Neural cell (in vitro differentiated cells): ENCODE data around the gene YIPF2. TPM values are rescaled to one million over a fixed set of nuclear protein-coding genes. Genes with fewer than 3 reads are reported as not detected.

Experiments
- H2AFZ ChIP-seq: fragments of 200-600, 300-800 bp; sonication (generic), shearing (Covaris generic); 2 replicates; pipeline ENCODE4 v1.6.0; 2014; ENCODE audit warnings: low read depth, mild to moderate bottlenecking, antibody characterized with exemption, low read length, moderate library complexity
- H3F3A ChIP-seq: fragments of 200-600 bp; shearing (Covaris generic); 2 replicates; pipeline ENCODE4 v1.6.1; 2016; ENCODE audit warnings: mild to moderate bottlenecking, moderate library complexity, mixed read lengths, antibody characterized with exemption, low read length; ENCODE audit not compliant: insufficient read depth, poor library complexity, severe bottlenecking
- H3K27ac ChIP-seq: fragments of 200-600, 300-800 bp; sonication (generic), shearing (Covaris generic); 2 replicates; pipeline ENCODE4 v1.5.1; 2014; ENCODE audit warnings: mild to moderate bottlenecking, low read length, moderate library complexity
- H3K27me3 ChIP-seq: fragments of 300-800, 200-600 bp; sonication (generic), shearing (Covaris generic); 2 replicates; pipeline ENCODE4 v1.6.0; 2014; ENCODE audit warnings: mild to moderate bottlenecking, low read depth, low read length, moderate library complexity; ENCODE audit not compliant: insufficient read depth
- H3K36me3 ChIP-seq: fragments of 300-800, 200-600 bp; sonication (generic), shearing (Covaris generic); 2 replicates; pipeline ENCODE4 v1.5.1; 2014; ENCODE audit warnings: mild to moderate bottlenecking, antibody characterized with exemption, low read length, moderate library complexity; ENCODE audit not compliant: insufficient read depth
- H3K4me2 ChIP-seq: fragments of 300-800, 200-600 bp; sonication (generic), shearing (Covaris generic); 2 replicates; pipeline ENCODE4 v1.6.0; 2014; ENCODE audit warnings: mild to moderate bottlenecking, low read length
- H3K4me3 ChIP-seq: fragments of 300-800, 200-600 bp; sonication (generic), shearing (Covaris generic); 2 replicates; pipeline ENCODE4 v1.5.1; 2014; ENCODE audit warnings: mild to moderate bottlenecking, low read length, moderate library complexity
- H3K79me2 ChIP-seq: fragments of 200-600 bp; shearing (Covaris generic); replicated peaks from 2 replicates; pipeline ENCODE4 v1.6.0; 2014; ENCODE audit warnings: mild to moderate bottlenecking, low read length, moderate library complexity; ENCODE audit not compliant: insufficient read depth
- H3K9ac ChIP-seq: fragments of 300-800, 200-600 bp; sonication (generic), shearing (Covaris generic); 2 replicates; pipeline ENCODE4 v1.6.1; 2016; ENCODE audit warnings: mild to moderate bottlenecking, low read length, mixed read lengths
- H3K9me2 ChIP-seq: fragments of 200-600 bp; shearing (Covaris generic); 2 replicates; pipeline ENCODE4 v1.6.1; 2016; ENCODE audit warnings: mild to moderate bottlenecking, low read length, mixed read lengths; ENCODE audit not compliant: insufficient read depth
- H3K9me3 ChIP-seq: fragments of 200-600, 300-800 bp; sonication (generic), shearing (Covaris generic); 2 replicates; pipeline ENCODE4 v1.6.1; 2016; ENCODE audit warnings: mild to moderate bottlenecking, mixed run types, low read length, moderate library complexity, mixed read lengths
- H4K20me1 ChIP-seq: fragments of 200-600 bp; shearing (Covaris generic); 2 replicates; pipeline ENCODE4 v1.6.1; 2016; ENCODE audit warnings: mild to moderate bottlenecking, mixed run types; ENCODE audit not compliant: insufficient read depth
- EP300 ChIP-seq: fragments of 450-650 bp; conservative IDR thresholded peaks from 2 replicates; pipeline ENCODE4 v1.6.1; 2014; ENCODE audit warnings: antibody characterized with exemption, mild to moderate bottlenecking, moderate library complexity; ENCODE audit not compliant: poor library complexity, severe bottlenecking
- EZH2 ChIP-seq: fragments of 200-600, 300-800 bp; shearing (Covaris generic), sonication (generic); IDR thresholded peaks from 2 replicates; pipeline ENCODE4 v1.6.1; 2014; ENCODE audit warnings: antibody characterized with exemption, low read length, borderline replicate concordance, mild to moderate bottlenecking; ENCODE audit not compliant: insufficient read depth, poor library complexity, severe bottlenecking
- MXI1 ChIP-seq: fragments of 450-650 bp; conservative IDR thresholded peaks from 2 replicates; pipeline ENCODE4 v1.6.1; 2014; ENCODE audit warnings: antibody characterized with exemption, mild to moderate bottlenecking; ENCODE audit not compliant: poor library complexity, severe bottlenecking
- POLR2AphosphoS5 ChIP-seq: IDR thresholded peaks from 2 replicates; pipeline ENCODE4 v1.6.1; 2012
- RAD21 ChIP-seq: fragments of 450-650 bp; conservative IDR thresholded peaks from 2 replicates; pipeline ENCODE4 v1.6.1; 2014; ENCODE audit warnings: antibody characterized with exemption, mild to moderate bottlenecking, moderate library complexity
- SMC3 ChIP-seq: fragments of 450-650 bp; conservative IDR thresholded peaks from 2 replicates; pipeline ENCODE4 v1.6.1; 2014; ENCODE audit warnings: antibody characterized with exemption, mild to moderate bottlenecking, moderate library complexity; ENCODE audit not compliant: poor library complexity
- polyA plus RNA-seq: library from polyadenylated mRNA; depleted of rRNA; stranded (reverse); fragments of >200 nt; gene quantifications from 2 replicates; pipeline ENCODE4 v1.2.3, GENCODE V29; 2014
- TF ChIP-seq, protein P1 (sequence below): fragments of 450-650 bp; IDR thresholded peaks from 2 replicates; pipeline ENCODE4 v1.5.1; 2014; ENCODE audit warnings: antibody characterized with exemption, mild to moderate bottlenecking, moderate library complexity; ENCODE audit not compliant: poor library complexity, severe bottlenecking
- TF ChIP-seq, protein P2 (sequence below): IDR thresholded peaks from 2 replicates; pipeline ENCODE4 v1.6.1; 2012; ENCODE audit warnings: borderline replicate concordance

YIPF2 gene
- polyA plus RNA-seq, 1 donor from 2014 or later: 101 TPM

DNA sequence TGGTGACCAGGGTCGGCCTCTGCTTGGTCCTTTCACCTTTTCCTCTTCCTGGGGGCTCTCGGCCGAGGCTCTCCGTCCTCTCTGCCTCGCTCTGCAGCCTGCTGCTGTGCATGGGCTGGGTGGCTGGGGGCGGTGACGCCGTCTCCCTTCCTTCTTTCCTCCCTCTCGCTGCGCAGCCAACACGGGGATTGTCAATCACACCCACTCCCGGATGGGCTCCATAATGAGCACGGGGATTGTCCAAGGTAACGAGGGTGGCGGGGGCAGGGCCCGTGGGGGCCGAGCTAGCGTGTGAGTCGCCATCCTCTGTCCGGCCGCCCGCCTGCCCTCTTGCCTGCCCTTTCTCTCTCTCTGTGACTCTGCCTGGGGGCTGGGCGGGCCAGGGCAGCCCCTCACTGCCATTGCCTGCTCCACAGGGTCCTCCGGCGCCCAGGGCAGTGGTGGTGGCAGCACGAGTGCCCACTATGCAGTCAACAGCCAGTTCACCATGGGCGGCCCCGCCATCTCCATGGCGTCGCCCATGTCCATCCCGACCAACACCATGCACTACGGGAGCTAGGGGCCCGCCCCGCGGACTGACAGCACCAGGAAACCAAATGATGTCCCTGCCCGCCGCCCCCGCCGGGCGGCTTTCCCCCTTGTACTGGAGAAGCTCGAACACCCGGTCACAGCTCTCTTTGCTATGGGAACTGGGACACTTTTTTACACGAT lies 7.1 kb downstream of the YIPF2 start:
- H3K9me2 ChIP-seq: no peaks in the 10 kb centered on the region
- H4K20me1 ChIP-seq: no peaks in the 10 kb centered on the region
- H3K9me3 ChIP-seq: no peaks in the 10 kb centered on the region
- H3K9ac ChIP-seq: no peak overlapping the region
- no peaks in the 10 kb centered on the region for H3K79me2 ChIP-seq
- no peak overlapping the region for H3K4me2 ChIP-seq
- H3K36me3 ChIP-seq: no peaks in the 10 kb centered on the region
- H3K27ac ChIP-seq: no peak overlapping the region
- H3K27me3 ChIP-seq: no peaks in the 10 kb centered on the region
- H3K4me3 ChIP-seq: no peak overlapping the region
- H3F3A ChIP-seq: no peaks in the 10 kb centered on the region
- TF ChIP-seq, protein P1, sequence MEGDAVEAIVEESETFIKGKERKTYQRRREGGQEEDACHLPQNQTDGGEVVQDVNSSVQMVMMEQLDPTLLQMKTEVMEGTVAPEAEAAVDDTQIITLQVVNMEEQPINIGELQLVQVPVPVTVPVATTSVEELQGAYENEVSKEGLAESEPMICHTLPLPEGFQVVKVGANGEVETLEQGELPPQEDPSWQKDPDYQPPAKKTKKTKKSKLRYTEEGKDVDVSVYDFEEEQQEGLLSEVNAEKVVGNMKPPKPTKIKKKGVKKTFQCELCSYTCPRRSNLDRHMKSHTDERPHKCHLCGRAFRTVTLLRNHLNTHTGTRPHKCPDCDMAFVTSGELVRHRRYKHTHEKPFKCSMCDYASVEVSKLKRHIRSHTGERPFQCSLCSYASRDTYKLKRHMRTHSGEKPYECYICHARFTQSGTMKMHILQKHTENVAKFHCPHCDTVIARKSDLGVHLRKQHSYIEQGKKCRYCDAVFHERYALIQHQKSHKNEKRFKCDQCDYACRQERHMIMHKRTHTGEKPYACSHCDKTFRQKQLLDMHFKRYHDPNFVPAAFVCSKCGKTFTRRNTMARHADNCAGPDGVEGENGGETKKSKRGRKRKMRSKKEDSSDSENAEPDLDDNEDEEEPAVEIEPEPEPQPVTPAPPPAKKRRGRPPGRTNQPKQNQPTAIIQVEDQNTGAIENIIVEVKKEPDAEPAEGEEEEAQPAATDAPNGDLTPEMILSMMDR: no peak
- no peak overlapping the region for H2AFZ ChIP-seq

DNA sequence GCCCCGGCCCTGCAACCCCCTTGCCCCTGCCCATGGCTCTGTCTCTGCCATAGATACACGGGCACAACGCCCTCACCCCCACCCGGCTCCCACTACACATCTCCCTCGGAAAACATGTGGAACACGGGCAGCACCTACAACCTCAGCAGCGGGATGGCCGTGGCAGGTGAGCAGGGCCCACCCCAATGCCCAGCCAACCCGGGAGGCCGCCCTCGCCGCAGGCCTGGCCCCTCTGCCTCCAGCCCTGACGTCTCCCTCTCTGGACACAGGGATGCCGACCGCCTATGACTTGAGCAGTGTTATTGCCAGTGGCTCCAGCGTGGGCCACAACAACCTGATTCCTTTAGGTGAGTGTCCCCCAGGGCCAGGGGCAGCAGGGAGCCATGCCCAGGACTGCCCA lies 7.7 kb downstream of the YIPF2 start:
- Histone ChIP-seq H3K9me3 (no peaks in the 10 kb centered on the region), H3K79me2 (no peaks in the 10 kb centered on the region), H3K27me3 (no peaks in the 10 kb centered on the region), H3K27ac (no peak overlapping the region), H3K4me3 (no peak overlapping the region), H3K9ac (no peak overlapping the region), H3F3A (no peaks in the 10 kb centered on the region), H2AFZ (no peak overlapping the region), H3K9me2 (no peaks in the 10 kb centered on the region), H3K36me3 (no peaks in the 10 kb centered on the region), H4K20me1 (no peaks in the 10 kb centered on the region), H3K4me2 (no peak overlapping the region)
- no peak for TF ChIP-seq EZH2
- no peak for TF ChIP-seq SMC3
- no peak for TF ChIP-seq EP300

DNA sequence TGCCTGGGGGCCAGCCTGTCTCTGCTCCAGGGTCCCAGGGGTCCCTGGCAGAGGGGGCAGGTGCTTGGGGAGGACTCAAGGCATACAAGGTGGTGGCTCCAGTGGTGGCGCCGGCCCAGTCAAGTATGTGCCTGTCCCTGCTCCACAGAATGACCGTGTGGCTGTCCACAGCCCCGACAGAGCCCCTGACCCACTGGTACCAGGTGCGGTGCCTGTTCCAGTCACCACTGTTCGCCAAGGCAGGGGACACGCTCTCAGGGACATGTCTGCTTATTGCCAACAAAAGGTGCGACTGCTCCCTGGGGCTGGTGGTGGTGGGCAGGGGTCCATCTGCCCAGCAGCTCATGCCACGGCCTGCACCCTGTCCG lies 8.2 kb downstream of the YIPF2 start:
- H3K4me2 ChIP-seq: no peak overlapping the region
- H2AFZ ChIP-seq: no peak overlapping the region
- H3F3A ChIP-seq: no peaks in the 10 kb centered on the region
- no peak overlapping the region for H3K27ac ChIP-seq
- H3K9ac ChIP-seq: no peak overlapping the region
- H3K27me3 ChIP-seq: no peaks in the 10 kb centered on the region
- no peaks in the 10 kb centered on the region for H3K9me3 ChIP-seq
- no peak overlapping the region for H3K4me3 ChIP-seq
- H3K79me2 ChIP-seq: no peaks in the 10 kb centered on the region
- no peaks in the 10 kb centered on the region for H3K9me2 ChIP-seq
- no peak for TF ChIP-seq SMC3
- H4K20me1 ChIP-seq: no peaks in the 10 kb centered on the region
- H3K36me3 ChIP-seq: no peaks in the 10 kb centered on the region

DNA sequence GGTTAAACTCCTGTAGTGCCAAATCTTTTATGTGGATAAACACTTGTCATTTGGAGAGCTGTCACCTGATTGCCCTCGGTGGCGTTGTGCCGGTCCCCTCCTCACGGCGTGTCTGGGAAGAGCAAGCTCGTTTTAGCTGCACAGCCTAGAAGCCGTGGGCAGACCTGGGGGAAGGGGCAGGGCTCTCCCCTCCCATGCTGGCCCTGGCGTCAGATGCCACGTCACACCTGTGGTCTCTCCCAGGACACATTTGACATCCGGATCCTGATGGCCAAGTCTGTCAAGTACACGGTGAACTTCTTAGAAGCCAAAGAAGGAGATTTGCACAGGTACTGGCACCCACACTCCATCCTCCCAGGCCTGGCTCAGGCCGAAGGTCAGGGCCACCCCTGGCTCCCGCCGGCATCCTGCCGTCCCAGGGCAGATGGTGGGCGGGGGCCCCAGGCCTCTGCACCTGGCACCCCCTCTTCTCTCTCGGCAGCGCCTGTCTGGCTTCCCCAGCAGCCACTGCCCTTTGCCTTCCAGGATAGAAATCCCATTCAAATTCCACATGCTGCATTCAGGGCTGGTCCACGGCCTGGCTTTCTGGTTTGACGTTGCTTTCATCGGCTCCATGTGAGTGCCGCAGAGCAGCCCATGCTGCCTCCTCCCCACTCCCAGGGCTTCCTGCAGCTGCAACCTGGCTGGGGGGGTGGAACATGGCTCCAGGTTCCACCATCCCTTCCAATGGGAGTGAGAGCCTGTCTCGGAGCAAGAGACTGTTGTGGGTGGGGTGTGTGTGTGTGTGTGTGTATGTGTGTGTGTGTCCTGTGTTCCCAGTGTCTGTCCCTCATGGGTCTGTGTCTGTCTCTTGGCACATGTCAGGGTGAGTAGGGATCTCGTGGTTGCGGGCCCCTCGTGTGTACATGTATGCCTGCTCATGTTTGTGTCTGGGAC lies 8.8 kb downstream of the YIPF2 start:
- no peaks in the 10 kb centered on the region for H3K9me3 ChIP-seq
- H3K27ac ChIP-seq: no peak overlapping the region
- no peak for TF ChIP-seq POLR2AphosphoS5
- no peak for TF ChIP-seq EZH2
- TF ChIP-seq SMC3: no peak
- no peak for TF ChIP-seq RAD21
- TF ChIP-seq MXI1: no peak
- TF ChIP-seq, protein P2, sequence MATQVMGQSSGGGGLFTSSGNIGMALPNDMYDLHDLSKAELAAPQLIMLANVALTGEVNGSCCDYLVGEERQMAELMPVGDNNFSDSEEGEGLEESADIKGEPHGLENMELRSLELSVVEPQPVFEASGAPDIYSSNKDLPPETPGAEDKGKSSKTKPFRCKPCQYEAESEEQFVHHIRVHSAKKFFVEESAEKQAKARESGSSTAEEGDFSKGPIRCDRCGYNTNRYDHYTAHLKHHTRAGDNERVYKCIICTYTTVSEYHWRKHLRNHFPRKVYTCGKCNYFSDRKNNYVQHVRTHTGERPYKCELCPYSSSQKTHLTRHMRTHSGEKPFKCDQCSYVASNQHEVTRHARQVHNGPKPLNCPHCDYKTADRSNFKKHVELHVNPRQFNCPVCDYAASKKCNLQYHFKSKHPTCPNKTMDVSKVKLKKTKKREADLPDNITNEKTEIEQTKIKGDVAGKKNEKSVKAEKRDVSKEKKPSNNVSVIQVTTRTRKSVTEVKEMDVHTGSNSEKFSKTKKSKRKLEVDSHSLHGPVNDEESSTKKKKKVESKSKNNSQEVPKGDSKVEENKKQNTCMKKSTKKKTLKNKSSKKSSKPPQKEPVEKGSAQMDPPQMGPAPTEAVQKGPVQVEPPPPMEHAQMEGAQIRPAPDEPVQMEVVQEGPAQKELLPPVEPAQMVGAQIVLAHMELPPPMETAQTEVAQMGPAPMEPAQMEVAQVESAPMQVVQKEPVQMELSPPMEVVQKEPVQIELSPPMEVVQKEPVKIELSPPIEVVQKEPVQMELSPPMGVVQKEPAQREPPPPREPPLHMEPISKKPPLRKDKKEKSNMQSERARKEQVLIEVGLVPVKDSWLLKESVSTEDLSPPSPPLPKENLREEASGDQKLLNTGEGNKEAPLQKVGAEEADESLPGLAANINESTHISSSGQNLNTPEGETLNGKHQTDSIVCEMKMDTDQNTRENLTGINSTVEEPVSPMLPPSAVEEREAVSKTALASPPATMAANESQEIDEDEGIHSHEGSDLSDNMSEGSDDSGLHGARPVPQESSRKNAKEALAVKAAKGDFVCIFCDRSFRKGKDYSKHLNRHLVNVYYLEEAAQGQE: no peak
- no peak for TF ChIP-seq EP300

More for the DNA sequence above, 8.8 kb downstream of the YIPF2 start:
- no peaks in the 10 kb centered on the region for H3K9me2 ChIP-seq
- no peaks in the 10 kb centered on the region for H3K27me3 ChIP-seq
- H3K4me3 ChIP-seq: no peak overlapping the region
- no peak overlapping the region for H3K9ac ChIP-seq
- no peaks in the 10 kb centered on the region for H4K20me1 ChIP-seq
- H3F3A ChIP-seq: no peaks in the 10 kb centered on the region
- no peak overlapping the region for H3K4me2 ChIP-seq
- no peaks in the 10 kb centered on the region for H3K36me3 ChIP-seq
- H3K79me2 ChIP-seq: no peaks in the 10 kb centered on the region
- H2AFZ ChIP-seq: no peak overlapping the region
